Activated CD8-positive, alpha-beta memory T cell treated with anti-CD3 and anti-CD28 coated beads, Interleukin-2, amount 50 U/mL, for 24 hours (primary cell): ENCODE measurements around the gene INPPL1.

Experiments
- DNase-seq: peaks from one replicate; pipeline ENCODE4 v3.0.0-alpha.2; 2020; ENCODE audit errors: extremely low read depth

The INPPL1 gene

GRCh38 chr11:72287293-72287692 lies 62.7 kb downstream of the INPPL1 start:
- DNase-seq = no peak
